Stimulated activated CD8-positive, alpha-beta memory T cell treated with anti-CD3 and anti-CD28 coated beads, Interleukin-4, amount 100 ng/mL, for 24 hours (primary cell): ENCODE measurements around the gene FAM131C.
"Not testable (repeated sequence)": the region's sequence is repeated elsewhere in the genome, so short reads cannot be mapped to it uniquely, and the experiment has no call there.

Source experiments
- DNase-seq: peaks from one replicate; pipeline ENCODE4 v3.0.0-alpha.2; 2020; ENCODE audit warnings: low read depth

Gene FAM131C

DNA sequence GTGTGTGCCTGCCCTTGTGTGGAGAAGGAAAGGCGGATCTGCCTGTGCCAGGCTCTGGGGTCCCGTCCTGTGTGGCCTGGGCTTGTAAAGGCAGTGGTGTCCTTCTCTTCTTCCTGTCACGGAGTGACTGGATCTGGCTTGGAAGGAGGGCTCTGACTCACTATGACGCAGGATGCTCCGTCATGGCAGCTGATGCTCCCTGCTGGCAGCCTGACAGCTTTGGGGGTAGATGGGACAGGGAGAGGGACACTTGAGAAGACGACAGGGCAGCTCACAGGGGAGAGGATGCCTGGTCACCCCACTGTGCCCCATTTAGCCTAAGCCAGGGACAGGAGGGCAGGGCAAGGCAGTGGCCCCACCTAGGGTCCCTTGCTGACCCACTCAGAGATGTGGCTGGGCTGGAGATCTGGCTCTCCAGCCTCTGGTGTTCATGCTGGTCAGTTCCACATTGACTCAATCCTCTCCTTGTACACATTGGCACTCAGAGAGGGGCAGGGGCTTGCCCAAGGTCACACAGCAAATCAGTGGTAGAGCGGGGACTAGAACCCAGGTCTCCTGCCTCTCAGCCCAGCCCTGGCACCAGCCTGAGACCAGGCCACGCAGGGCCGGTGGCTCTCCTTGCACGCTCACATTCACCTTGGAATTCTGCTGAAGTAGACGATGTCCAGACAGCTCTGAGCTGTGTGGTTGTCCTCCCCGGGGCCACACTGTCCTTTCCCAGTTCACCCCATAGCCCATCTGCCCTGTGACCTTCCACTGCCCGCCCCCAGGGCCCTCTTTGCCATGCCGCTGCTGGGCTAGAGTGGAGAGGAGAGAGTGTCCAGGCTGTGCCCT is 2.8 kb upstream of the FAM131C start:
- DNase-seq, result no peak

DNA sequence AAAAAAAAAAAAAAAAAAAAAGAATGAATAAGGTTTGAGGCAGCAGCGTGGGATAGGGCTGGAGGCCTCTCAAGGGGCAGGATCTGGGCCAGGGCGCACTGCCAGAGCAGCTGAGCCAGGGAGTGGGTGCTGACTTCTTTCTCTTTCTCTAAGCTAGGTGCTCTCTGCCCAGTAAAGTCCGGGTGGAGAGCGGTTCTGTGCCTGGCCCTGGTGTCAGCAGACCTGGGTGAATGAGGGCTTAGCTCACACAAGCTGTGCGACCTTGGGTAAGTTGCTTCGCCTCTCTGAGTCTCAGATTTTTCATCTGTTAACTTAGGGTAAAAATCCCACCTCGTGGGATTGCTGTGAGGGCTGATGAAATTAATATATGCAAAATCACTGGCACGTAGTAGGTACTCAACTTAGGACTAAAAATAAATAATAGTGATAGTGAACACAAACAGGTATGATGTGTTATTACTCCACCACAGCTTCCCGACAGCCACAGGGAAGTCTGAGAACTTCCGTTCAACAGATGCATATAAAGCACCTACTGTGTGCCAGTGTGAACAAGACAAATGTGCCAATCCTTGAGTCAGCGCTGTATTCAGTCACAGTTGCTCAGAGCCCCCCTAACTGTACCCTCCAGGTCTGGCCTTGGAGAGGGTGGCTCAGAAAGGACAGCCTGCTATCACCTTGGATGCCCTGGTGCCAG is 2.0 kb upstream of the FAM131C start:
- DNase-seq, result no peak

DNA sequence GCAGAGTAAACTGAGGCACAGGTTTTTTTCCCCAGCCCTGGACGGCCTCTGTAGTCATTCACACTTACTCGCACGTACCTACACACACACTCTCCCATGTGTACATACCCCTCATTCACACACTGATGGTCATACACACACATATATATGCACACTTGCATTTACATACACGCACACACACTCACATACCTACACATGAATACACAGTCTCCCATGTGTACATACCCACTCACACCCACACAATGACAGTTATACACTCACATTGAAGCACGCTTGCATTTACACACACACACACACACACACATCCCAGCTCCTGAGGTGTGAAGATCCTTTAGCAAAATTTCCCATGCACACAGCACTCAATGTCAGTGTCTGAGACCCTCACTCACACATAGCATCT is 766 bp upstream of the FAM131C start:
- DNase-seq, result no peak

DNA sequence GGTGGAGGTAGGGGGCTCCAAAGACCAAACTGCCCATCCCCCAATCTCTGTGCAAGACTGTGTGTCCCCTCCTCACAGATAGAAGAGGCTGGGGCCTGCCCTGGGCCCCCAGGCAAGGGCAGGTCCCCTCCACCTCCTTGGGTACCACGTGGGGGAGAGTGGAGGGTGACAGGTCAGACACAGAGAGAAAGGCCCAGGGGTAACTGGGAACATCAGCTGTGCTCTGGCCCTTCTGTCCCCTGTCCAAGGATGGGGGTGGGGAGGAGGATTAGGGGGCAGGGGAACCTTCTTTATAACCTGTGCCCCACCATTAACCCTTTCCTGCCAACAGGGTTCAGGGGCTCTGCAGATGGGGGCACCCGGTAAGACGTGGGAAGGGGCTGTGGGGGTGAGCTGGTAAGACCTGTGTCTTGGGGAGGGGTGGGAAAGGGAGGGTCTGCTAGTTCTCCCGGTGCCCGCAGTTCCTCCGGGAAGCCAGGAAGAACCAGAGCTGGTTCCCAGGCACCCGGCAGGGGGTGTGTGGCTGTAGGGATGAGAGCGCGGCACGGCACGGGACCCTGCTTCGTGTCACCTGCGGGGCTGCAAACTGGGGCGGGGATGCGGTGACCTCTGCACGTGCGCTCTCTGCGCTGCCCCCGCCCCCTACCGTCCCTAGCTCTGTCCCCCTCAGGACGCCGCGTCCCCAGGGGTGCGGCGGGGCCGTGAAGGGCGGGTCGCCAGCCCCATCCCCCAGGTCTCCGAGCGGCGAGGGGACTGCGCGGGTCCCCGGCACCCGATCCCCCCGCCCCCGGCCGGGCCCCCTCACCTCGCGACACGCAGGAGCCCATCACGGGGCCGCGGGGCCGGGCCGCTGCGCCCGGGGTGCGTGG is 601 bp downstream of the FAM131C start:
- DNase-seq, result no peak

DNA sequence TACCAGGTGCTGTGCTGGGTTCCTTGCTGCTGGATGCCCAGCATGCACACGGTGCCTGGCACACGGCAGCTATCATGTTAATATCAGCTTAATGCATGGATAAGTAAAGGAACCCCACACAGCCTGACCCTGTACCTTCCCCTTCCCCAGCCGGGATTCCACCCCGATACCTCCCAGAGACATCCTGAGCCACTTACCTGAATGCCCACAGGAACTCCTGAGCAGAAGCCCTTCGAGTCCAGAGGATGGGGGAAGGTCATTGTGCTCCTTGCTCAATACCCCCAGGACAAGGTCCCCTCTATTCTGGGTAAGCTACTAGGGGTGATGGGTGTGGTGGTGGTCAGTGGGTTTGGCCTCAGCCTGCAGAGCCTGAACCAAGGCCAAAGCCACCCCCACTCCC is 1.4 kb downstream of the FAM131C start:
- no peak for DNase-seq

DNA sequence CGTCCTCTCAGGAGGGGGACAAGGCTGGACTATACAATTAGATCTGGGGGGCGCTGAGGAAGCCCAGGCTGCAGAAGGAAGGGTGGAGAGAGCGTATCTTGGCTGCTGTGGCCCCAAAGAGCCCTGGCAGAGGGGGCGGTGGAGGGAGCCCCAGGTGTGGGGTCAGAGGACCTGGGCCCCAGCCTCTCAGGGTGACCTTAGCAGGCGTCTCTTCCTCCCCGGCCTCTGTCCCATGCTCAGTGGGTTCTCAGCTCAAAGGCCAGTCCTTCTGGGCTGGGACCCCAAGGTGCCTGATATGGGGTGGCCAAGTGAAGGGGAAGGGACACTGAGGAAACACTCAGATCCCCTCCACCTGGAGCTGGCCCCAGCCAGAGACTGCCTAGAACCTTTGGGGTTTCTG is 1.8 kb downstream of the FAM131C start:
- no peak for DNase-seq

DNA sequence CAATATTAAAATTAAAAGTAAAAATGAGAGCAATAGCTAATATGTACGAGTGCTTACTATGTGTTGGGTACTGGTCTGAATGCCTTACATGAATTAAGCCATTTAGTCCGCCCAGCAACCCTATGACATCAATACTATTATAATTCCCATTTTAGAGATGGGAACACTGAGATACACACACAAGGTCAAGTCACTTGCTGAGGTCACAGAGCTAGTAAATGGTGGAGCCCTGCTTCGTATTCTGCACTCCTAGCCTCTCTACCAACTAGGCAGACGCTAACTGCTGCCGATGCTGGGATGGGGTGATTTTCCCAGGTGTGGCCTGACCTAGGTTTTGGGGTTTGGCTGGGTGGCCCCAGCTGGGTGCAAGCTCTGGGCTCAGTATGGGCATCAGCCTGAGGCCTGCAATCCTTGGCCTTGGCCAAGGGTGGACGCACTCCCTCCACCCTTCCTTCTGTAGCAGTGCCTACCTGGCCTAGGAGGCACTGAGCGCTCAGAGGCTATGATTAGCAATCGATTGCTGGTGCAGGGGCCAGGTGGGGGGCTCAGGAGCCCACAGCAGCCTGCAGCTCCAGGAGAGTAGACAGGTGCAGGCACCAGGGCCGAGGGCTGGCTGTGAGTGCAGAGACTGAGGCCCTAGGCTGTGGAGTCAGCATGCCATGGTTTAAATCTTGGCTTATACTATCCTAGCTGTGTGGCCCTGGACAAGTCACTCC is 2.7 kb downstream of the FAM131C start:
- DNase-seq, result no peak

DNA sequence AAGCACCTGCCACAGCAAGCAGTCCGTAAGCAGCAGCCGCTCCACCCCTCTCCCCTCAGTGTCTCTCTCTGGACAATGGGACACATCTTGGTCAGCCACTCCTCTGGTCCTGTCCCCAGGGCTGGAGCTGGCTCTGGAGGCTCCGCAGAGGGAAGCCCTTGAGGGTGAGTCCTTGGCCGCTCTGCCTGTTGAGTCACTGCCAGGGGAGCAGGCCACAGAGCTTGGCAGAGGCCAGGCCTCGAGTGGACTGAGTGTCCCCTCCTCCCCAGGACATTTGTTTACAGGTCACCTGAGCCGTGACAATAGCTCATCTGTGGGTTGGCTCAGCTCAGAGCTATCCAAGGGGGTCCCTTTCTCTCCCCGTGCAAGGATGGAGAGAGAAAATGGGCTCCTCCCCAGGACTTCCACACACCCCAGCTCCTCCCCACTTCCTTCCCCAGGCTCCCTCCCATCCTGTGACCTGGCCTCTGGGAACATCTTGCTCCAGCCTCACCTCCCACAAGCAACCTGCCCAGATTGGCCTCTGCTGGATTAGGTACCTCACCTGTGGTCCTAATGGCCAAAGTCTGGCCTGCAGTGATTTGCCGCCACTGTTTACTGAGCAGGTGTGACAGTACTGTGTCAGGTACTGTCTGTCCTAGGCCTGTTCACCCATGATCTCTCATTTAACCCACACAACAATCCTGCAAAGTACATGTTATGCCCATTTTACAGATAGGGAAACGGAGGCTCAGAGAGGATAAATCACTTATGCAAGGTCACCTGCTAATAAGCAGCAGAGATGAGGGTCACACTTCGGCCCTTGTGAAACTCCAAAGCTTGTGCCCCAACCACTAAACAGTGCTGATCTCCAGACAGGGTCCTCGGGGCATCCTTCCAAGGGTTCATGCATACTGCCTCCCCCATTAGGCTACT is 4.8 kb downstream of the FAM131C start:
- no peak for DNase-seq

DNA sequence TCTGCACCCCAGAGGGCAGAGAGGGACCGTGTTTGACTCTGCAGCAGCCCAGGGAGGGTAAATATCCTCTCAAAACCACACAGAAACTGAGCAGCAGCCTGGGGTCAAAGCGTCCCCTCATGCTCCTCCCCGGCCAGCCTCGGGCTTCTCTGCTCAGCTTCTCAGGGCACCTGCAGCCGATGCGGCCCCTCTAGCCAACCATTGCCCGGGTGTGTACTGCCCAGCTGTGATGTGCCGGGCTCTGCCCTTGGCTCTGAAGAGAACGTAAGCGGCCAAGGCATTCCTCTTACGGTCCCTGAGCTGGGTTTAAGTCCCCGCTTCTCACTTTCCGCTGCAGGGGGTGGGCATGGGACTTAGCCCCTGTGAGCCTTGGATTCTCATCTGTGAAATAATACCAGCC is 5.5 kb downstream of the FAM131C start:
- no peak for DNase-seq

DNA sequence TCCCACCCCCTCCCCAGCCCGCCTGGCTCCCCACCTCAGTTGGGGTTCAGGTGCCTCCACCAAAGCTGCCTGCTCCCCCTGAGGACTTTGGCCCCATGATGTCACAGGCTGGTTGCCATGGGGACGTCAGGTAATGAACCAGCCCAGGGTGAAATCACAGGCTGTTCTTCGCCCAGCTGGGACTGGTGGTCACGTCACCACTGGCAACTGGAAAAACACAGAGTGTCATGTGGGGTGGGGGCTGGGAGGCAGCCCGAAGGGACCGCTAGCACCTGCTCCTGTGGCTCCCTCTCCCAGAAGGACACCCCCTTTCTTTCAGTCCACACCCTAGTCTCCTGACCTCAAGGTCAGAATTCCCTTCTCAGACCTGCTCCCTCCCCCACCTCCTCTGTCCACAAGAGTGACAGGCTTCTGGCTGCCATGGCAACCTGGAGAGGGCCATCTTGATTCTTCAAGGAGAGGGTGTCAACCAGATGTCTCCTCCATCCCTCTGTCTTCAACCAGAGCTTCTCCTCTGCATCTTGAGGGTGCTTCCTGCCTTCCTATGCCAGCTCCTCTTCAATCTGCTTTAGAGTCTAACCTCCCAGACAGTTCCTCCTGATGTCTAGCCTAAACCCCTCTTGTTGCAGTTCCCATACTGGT is 6.2 kb downstream of the FAM131C start:
- no peak for DNase-seq

DNA sequence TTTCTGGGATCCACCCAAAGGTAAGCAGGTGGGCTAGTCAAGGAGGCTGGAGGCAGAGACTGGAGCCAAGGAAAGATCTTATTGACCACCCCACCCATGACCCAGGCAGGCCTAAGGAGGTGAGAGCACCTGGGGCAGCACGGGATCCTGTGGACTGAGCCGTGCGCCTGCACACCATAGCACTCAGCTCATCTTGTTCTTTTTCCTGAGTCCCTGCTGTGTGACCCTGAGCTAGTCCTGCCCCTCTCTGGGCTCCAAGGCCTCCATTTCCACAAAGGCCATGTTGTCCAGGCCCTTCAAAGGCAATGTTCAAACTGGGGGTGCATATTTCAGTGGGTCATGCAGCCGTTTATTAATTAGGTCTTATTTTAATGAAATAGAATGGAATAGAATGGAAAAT is 7.2 kb downstream of the FAM131C start:
- DNase-seq, result no peak

DNA sequence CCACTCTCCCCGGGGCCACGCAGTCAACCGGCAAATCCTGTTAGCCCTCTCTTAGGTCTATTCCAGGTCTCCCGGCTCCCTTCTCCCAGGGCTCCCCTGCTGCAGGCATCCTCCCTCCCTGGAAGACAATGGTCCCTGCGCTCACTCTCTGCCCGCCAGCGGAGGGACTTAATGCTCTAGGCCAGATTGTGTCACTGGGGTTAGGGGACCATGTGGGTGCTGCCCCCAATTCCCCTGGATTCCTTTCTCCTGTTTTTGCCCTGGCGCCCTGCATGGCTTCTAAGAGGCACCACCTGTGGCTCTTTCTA is 8.2 kb downstream of the FAM131C start:
- no peak for DNase-seq

DNA sequence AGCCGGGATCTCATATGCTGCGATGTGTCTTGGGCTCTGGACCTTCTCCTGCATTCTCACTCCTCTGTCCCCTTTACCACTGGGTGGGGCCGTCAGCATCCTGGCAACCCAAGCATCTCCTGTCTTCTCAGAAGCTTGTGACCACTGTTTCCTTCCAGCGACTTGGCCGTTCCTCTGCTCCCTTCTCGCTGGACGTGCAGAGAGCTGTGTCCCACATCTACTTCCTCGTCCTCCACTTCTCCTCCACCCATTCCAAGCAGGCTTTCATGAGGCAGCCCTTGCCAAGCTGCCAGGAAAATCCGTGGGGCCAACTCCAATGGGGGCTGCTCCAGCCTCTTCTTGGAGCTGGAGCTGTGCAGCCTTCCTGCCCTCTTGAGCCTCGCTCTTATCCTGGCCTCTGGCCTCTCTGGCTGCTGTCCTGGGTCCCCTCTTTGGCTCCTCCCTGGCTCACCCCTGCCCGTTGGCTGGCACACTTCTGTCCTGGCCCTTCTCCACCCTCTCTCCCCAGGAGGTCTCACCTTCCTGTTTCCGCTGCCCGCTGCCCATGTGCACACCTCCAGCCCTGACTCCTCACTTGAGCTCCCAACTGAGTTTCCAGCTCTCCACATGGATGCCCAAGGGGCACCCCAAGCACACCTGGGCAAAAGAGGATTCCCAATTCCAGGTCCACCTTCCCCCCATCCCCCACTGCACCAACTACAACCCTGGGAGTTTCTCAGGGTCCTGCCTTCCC is 8.7 kb downstream of the FAM131C start:
- DNase-seq, result no peak

DNA sequence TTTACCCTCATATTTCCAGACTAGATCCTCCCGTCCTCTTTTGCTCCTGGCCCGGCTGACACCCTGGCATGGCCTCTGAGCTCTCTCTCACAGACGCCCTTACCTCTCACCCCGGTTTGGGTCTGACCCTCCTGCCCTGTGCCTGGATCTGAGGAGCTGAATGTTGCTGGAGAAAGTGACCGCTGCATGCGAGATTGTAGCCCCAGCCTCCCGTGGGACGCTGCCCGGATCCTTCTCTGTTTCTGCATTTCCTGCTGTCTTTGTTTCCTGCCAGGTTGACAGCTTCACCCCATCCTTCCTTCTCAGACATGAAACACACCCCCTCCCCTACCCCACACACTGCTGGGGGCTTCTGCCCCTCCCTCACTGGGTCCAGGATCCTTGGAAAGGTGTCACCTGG is 9.5 kb downstream of the FAM131C start:
- DNase-seq, result no peak

DNA sequence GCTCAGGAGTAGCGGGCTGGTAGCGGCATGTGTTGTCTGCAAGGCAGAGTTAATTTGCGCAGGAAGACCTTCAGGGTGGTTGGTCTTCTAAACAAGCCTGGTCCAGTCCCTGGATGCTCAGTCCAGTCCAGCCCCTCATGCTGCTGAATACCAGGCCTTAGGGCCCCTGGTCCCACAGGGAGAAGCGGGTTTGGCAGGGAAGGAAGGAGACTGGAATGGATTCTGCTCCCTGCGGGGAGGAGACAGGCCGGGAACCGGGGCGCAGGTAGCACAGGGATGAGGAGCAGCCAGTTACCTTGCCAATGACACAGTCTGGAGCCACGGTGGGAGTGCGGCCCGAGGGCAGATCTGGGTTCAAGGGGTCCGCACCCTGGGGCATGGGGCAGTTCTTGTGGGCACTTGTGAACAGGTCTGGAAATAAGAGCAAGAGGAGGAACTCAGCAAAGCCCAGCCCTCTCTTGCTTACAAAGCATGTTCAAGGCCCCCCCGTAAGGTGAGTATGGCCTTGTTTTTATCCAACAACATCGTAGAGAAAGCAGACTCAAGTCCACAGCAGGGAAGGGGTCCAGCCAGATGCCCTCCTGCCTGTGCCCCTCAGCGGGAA is 10.1 kb downstream of the FAM131C start:
- no peak for DNase-seq

DNA sequence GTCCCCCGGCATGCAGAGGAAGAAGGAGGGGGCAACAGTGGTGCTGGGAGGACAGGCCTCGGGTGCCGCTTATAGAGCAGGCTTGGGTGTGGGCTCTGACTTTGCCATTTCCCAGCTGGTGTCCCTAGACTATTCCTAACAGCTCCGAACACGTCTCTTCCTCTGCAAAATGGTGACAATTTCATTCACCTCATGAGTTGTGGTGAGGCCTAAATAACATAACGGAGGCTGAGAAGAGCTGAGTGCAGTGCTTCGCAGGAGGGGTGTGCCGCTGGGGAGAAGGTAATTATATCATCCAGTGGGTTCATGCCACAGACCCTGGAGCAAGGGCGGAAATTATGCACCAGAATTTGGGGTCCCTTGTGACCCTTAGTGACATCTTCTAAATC is 10.8 kb downstream of the FAM131C start:
- DNase-seq, result not testable (repeated sequence)

DNA sequence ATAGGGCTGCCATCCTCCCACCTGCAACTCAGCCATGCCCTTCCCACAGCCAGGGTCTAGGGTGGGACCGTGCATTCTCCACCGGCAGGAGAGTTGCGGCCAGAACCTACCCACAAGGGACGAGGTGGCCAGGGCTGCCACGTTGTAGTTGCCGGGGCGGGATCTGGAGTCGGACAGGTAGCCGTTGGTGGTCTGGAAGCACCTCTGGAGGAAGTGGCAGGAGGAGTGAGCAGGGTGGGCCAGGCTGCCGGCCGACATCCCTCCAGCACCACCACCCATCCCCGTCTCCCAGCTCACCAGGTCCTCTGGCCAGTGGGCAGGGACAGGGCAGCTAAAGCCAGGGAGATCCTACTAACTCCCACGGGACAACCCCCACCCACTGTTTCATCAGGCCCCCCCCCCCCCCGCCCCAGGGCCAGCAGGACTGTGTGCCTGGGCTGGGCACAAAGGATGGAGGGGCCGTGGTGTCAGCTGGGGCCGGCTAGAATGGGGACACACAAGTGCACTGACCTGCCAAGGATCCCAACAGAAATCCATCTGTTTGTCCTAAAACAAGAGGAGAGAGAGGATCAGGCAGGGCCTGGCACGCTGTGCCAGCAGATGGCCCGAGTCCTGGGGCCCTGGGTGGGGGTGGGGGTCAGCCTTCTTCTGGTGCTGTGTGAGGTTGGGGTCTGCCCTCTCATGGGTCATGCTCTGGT is 11.3 kb downstream of the FAM131C start:
- DNase-seq, result not testable (repeated sequence)

DNA sequence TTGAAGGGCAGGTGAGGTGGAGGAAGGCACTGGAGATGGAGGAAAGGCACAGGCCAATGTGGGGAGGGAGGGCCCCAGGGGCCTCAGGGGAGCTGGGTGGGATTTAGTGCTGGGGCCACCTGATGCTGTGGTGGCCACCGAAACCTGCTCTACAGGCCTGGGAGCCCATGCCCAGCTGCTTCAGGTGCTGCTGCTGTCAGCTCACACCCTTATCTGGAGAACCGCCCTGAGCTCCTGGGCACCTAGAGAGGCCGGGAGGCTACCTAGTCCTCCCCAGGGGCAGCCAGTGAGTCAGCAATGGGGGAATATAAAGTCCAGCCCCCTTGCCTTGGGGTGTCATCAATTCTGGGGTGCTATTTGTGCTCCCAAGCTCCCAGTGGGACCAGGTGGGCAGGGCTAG is 12.2 kb downstream of the FAM131C start:
- no peak for DNase-seq
